GM19324 (cell line): ENCODE measurements around the gene REEP1.

Experiments used
- ATAC-seq: cut with Tn5 transposase; IDR thresholded peaks from one replicate; pipeline ENCODE4 v1.9.1; 2021; ENCODE audit warnings: mild to moderate bottlenecking, moderate library complexity; ENCODE audit not compliant: unreplicated experiment, low FRiP score

Gene REEP1, protein sequence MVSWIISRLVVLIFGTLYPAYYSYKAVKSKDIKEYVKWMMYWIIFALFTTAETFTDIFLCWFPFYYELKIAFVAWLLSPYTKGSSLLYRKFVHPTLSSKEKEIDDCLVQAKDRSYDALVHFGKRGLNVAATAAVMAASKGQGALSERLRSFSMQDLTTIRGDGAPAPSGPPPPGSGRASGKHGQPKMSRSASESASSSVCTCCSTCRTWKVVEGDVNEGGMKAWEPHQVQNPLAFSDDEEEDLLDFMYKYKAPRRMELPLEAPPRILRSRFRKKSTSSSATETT

GRCh38 chr2:86337244-86337835 is at the start of gene REEP1:
TSS of gene REEP1 (minus strand) at chr2:86337626. CDS start at chr2:86337510, 116 bp downstream.
- no peak for ATAC-seq

- ATAC-seq, result no peak
These were observed 46.4 kb upstream of the REEP1 start for GRCh38 chr2:86383844-86384243.

DNA sequence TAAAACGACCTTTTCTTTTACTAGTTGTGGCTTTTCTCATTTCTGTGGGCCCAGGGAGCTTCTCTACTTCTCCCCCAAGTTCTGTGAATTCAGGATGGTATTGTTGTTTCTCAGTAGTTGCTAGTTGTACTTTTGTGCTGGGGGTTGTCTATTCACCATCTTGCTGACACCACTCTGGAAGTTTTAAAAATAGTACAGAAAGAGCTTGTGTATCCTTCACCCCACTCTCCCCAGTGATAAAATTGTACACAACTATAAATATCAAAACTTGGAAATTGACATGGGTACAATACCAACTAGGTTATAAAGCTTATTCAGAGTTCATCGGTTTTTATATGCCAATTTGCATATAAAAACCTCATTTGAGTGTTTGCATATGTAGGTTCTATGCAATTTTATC is 45.3 kb upstream of the REEP1 start:
- ATAC-seq, result no peak

DNA sequence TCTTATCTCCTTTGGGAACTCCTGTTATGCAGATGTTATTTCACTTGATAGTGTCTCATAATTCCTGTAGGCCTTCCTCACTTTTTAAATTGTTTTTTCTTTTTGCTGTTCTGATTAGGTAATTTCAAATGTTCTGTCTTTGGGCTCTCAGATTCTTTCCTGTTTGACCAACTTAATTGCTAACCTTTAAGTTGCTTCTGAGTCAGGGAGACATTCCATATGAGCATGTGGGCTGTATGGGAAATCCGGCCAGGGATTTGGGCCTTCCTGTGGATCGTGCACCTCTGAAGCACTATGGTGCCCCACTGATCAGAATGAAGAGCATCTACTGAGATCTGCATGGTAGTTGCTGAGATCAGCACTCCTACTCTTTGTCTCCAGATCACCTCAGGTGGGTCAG is 44.7 kb upstream of the REEP1 start:
- no peak for ATAC-seq

DNA sequence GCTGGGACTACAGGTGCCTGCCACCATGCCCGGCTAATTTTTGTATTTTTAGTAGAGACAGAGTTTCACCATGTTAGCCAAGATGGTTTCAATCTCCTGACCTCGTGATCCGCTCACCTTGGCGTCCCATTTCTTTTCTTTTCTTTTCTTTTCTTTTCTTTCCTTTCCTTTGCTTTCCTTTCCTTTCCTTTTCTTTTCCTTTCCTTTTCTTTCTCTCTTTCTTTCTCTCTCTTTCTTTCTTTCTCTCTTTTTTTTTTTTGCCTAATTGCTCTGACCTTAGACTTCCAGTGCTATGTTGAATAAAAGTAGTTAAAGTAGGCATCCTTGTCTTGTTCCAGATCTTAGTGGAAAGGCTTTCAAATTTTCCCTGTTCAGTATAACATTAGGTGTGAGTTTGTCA is 41.0 kb upstream of the REEP1 start:
- no peak for ATAC-seq

- ATAC-seq, result no peak
These were observed 38.2 kb upstream of the REEP1 start for GRCh38 chr2:86375623-86376022.

GRCh38 chr2:86372641-86373502 is 35.4 kb upstream of the REEP1 start:
- no peak for ATAC-seq

DNA sequence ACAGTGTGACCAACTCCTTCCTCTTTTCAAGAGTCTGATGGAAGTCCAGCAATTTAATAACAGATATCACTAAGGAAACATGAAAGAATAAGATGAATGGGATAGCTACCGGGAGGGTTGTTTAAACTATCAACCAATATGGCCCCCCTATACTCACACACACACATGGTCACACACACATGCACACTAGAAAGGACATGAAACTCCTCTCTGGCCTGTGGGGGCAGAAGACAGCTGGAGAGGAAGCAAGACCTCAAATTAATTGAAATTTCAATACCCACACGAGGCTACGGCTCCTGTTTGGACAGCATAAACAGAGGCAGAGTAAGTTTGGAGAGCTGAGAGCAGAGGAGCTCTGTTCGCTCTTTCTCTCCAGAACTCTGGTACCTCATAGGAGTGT is 34.7 kb upstream of the REEP1 start:
- no peak for ATAC-seq

GRCh38 chr2:86371527-86371926 is 34.1 kb upstream of the REEP1 start:
- no peak for ATAC-seq

DNA sequence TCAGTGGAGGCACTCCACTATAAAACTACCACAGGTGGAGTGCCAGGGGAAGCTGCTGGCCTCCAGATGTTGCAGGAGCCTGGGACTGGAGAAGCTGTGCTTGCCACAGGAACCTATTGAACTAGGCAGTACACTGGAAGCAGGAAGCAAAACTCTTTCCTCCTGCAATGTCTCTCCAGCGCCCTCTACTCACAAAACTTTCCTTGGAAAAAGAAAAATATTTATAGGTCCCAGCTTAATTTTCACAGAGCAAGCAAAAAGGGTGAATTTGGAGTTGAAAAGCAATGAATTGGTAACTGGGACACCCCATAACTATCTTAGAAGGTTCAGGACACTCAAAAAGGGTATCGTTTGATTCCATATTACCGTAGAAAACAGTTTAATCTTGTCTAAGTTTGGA is 33.2 kb upstream of the REEP1 start:
- ATAC-seq, result no peak

GRCh38 chr2:86368161-86368824 is 30.9 kb upstream of the REEP1 start:
- ATAC-seq, result no peak

GRCh38 chr2:86367499-86367777 is 30.0 kb upstream of the REEP1 start:
- no peak for ATAC-seq

DNA sequence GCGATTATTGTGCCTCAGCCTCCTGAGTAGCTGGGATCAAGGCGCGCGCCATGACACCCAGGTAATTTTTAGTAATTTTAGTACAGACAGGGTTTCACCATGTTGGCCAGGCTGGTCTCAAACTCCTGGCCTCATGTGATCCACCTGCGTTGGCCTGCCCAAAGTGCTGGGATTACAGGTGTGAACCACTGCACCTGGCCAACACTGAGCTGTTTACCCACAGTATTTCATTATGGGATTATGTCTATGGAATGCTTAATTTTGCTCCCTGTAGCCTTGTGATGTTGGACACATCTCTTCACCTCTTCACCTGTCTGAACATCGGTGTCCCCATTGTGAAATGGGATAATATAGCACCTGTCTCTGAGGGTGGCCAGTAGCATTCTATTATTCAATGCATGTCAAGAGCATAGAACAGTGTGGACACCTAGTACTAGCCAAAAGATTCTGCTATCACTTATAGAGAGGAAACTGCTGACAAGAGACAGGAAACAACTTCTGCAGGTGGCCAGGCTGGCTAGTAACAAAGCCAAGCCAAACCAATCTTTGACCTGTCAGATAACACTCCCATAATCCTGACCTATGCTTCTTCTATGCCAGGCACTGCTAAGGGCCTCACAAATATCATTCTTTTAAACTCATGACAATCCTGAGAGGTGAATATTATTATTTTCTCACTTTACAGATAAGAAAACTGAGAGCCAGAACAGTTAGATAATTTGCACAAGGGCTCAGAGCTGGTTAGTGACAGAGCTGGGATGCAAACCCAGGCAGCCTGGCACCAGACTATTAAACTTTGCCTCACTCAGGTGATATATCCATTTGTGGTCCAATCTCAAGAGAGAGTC is 29.4 kb upstream of the REEP1 start:
- no peak for ATAC-seq

DNA sequence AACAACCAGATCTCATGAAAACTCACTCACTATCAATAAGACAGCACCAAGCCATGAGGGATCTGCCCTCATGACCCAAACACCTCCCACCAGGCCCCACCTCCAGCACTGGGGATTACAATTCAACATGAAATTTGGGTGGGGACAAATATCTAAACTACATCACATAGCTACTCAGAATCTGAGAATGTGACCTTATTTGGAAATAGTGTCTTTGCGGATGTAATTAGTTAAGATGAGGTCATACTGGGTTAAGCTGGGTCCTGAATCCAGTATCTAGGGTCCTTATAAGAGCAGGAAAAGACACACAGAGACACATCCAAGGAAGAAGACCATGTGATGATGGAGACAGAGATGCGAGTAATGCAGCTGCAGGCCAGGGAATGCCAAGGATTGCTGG is 27.5 kb upstream of the REEP1 start:
- ATAC-seq, result no peak

GRCh38 chr2:86360776-86361175 is 23.4 kb upstream of the REEP1 start:
- ATAC-seq, result no peak

GRCh38 chr2:86358957-86359356 is 21.5 kb upstream of the REEP1 start:
- no peak for ATAC-seq

DNA sequence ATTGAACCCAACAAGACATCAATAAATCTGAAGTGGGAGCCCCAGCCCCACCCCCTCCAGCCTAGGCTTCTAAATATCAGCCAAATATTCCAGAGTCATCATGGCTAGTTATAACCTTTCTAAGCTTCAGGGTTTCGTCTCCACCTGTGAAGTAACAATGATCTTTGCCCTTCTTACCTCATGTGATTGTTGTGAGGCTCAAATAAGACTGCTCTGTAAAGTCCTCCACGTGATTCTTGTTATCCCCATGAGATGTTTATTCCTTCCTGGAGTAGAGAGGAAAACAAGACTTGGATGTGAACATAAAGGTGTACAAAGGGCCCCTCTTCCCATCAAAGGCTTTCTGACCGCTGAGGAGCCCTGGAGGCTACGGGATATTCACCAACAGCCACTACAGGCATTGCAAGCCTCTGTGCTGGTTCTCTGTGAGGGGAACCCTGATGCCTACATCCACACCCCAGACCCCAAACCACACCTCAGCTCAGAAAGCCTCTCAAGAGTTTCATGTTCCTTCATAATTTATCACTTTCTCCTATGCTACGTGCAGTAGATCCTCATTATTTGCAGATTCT is 20.1 kb upstream of the REEP1 start:
- ATAC-seq, result no peak

DNA sequence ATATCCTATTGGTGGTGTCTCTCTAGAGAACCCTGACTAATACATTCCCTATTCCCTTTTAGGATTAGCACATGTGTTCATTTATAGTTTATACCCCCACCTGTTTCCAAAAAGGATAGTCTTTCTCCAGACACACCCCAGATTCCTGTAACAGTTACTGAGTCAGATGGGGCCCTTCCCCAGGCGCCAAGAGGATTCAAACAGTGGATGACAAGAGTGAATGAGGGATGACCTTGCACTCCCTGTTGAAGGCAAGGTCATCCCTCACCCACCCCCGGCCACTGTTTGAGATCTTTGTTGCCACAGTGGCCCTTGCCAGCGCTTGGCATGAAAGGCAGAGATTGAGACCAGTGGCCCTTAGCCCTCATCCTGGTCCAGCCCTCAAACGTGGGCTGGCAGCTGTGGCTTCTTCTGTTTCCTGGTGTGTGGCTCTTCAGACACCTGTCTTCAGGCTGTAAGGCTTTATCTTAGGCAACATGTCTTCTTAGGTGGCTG is 15.3 kb upstream of the REEP1 start:
- no peak for ATAC-seq

GRCh38 chr2:86352137-86352726 is 14.8 kb upstream of the REEP1 start:
- no peak for ATAC-seq
